K562 (cell line): ENCODE results near the gene CALML3. TPM values are rescaled to one million over a fixed set of nuclear protein-coding genes. Genes with fewer than 3 reads are reported as not detected.

Source experiments
- BRF2 ChIP-seq: IDR thresholded peaks from 3 replicates; pipeline ENCODE4 v1.6.1; 2011; ENCODE audit warnings: borderline replicate concordance, mild to moderate bottlenecking; ENCODE audit not compliant: insufficient read length, insufficient read depth
- COPS2 ChIP-seq: fragments of 450-650 bp; conservative IDR thresholded peaks from 2 replicates; pipeline ENCODE4 v1.6.1; 2016; ENCODE audit warnings: mild to moderate bottlenecking, moderate library complexity
- CUX1 ChIP-seq: fragments of 200-800 bp; sonication (Bioruptor generic); IDR thresholded peaks from 2 replicates; pipeline ENCODE4 v1.6.1; 2016; ENCODE audit warnings: missing genetic modification characterization, missing compliant biosample characterization
- ESRRB ChIP-seq: fragments of 250-450 bp; sonication (Bioruptor Pico); IDR thresholded peaks from 2 replicates; pipeline ENCODE4 v1.5.0; 2020; ENCODE audit warnings: mild to moderate bottlenecking, moderate library complexity, borderline replicate concordance
- HDAC1 ChIP-seq, 2 experiments: fragments of 450-650 bp; IDR thresholded peaks; 2 replicates each; pipeline ENCODE4 v1.6.1; 2016 to 2017; ENCODE audit warnings: inconsistent platforms in 1 of 2, mild to moderate bottlenecking in 1 of 2, moderate library complexity in 1 of 2
- L3MBTL2 ChIP-seq: fragments of 450-650 bp; IDR thresholded peaks from 2 replicates; pipeline ENCODE4 v1.6.1; 2016; ENCODE audit warnings: mild to moderate bottlenecking, moderate library complexity
- LEF1 ChIP-seq: fragments of 450-650 bp; IDR thresholded peaks from 2 replicates; pipeline ENCODE4 v1.6.1; 2016; ENCODE audit warnings: mild to moderate bottlenecking
- MECOM ChIP-seq: fragments of 250-450 bp; sonication (Bioruptor Pico); IDR thresholded peaks from 2 replicates; pipeline ENCODE4 v1.8.0; 2022; ENCODE audit warnings: inconsistent platforms
- RBM17 ChIP-seq: fragments of 200-400 bp; formaldehyde crosslinking; IDR thresholded peaks from 2 replicates; pipeline ENCODE4 v1.6.1; 2017; ENCODE audit warnings: low read depth, mild to moderate bottlenecking, low read length, borderline replicate concordance
- SP2 ChIP-seq: IDR thresholded peaks from 2 replicates; pipeline ENCODE4 v1.6.1; 2011; ENCODE audit warnings: mild to moderate bottlenecking, low read depth, low read length, moderate library complexity; ENCODE audit not compliant: poor library complexity, severe bottlenecking; ENCODE audit errors: extremely low read depth
- SRSF3 ChIP-seq: fragments of 200-400 bp; formaldehyde crosslinking; IDR thresholded peaks from 2 replicates; pipeline ENCODE4 v1.6.1; 2016; ENCODE audit warnings: mild to moderate bottlenecking, low read length, moderate library complexity; ENCODE audit not compliant: insufficient read depth
- SRSF9 ChIP-seq: fragments of 200-400 bp; formaldehyde crosslinking; IDR thresholded peaks from 2 replicates; pipeline ENCODE4 v1.6.1; 2017; ENCODE audit warnings: low read depth, low read length, borderline replicate concordance
- THAP12 ChIP-seq: fragments of 250-450 bp; sonication (Bioruptor Pico); IDR thresholded peaks from 2 replicates; pipeline ENCODE4 v1.9.0; 2021; ENCODE audit warnings: mild to moderate bottlenecking, inconsistent platforms
- ZNF280A ChIP-seq: fragments of 450-650 bp; IDR thresholded peaks from 2 replicates; pipeline ENCODE4 v1.6.1; 2018; ENCODE audit warnings: mild to moderate bottlenecking, low read depth; ENCODE audit not compliant: partially characterized antibody
- polyA plus RNA-seq, 8 experiments: library from polyadenylated mRNA; depleted of rRNA in 4 of 8; stranded (reverse) in 5 of 8; unstranded in 3 of 8; fragments of >200 nt; fragmentation: Nextera tagmentation in 2 of 8; fragmentation: Illumina TruSeq in 1 of 8; extraction: Ambion mirVana in 2 of 8; extraction: Trizol in 1 of 8; gene quantifications; 2 replicates each; pipeline versions ENCODE4 v1.2.1 to v1.2.3, GENCODE V29; 2011 to 2014; ENCODE audit warnings: inconsistent platforms in 1 of 8, missing spikeins in 1 of 8
- total RNA-seq, 7 experiments: library from RNA; depleted of rRNA in 6 of 7; stranded (reverse); fragments of >200 nt in 6 of 7; fragmentation: Illumina TruSeq in 2 of 7; extraction: Trizol in 2 of 7; gene quantifications; 2 replicates each; pipeline versions ENCODE4 v1.2.1 to v1.2.3, GENCODE V29; 2011 to 2021; ENCODE audit warnings: low replicate concordance in 1 of 7

Gene CALML3
- total and polyA plus RNA-seq, 9 of the 15 experiments (the other 6 are each of a cell fraction or from before 2014, with no cell fraction given): not detected

- TF ChIP-seq CUX1 (CRISPR knock-in tag): no peak
- no peak for TF ChIP-seq COPS2
- no peak for TF ChIP-seq LEF1
- TF ChIP-seq RBM17: no peak
- TF ChIP-seq THAP12 (CRISPR knock-in tag): no peak
- no peak for TF ChIP-seq ZNF280A
- TF ChIP-seq SP2: no peak
- TF ChIP-seq SRSF3: no peak
- no peak for TF ChIP-seq ESRRB
- TF ChIP-seq SRSF9: no peak
- no peak for TF ChIP-seq L3MBTL2
- TF ChIP-seq MECOM (CRISPR knock-in tag): no peak
- no peak for TF ChIP-seq HDAC1 (IDR thresholded peaks at IDR 0.05)
- no peak for TF ChIP-seq BRF2
Observed at GRCh38 chr10:5477948-5478693, 46.6 kb upstream of the CALML3 start (continued).
